ENCODE data around the gene HAPLN3.

GRCh38 chr15:88877415-88877814 lies 17.9 kb downstream of the HAPLN3 start:
- TF ChIP-seq CTCF (IDR thresholded peaks at IDR 0.05) (no peak), POLR2A (IDR thresholded peaks at IDR 0.05) (no peak), EP300 (IDR thresholded peaks at IDR 0.05) (no peak)

All from tibial nerve (tissue), 4 donors.